SK-N-SH (cell line): ENCODE results near the gene PGAP2. TPM values are rescaled to one million over a fixed set of nuclear protein-coding genes. Genes with fewer than 3 reads are reported as not detected.

Source experiments
- CTCF ChIA-PET: fragments of 300-600, 350-600 bp; formaldehyde crosslinking; extraction: SDS; loops from one replicate; lab custom pipeline; 2021; lab: Yijun Ruan, JAX
- POLR2A ChIA-PET: fragments of 350-600 bp; sonication (Branson Sonifier 250); formaldehyde crosslinking; extraction: SDS; loops from one replicate; lab custom pipeline; 2020; ENCODE audit warnings: antibody characterized with exemption, inconsistent platforms; lab: Yijun Ruan, JAX
- DNase-seq: peaks from one replicate; pipeline ENCODE4 v3.0.0; 2012
- H2AFZ ChIP-seq: fragments of 200-600 bp; sonication (generic); 2 replicates; pipeline ENCODE4 v1.8.1; 2016; ENCODE audit warnings: antibody characterized with exemption, mild to moderate bottlenecking, low read depth
- H3F3A ChIP-seq: fragments of 200-600 bp; sonication (generic); replicated peaks from 2 replicates; pipeline ENCODE3; 2016; ENCODE audit warnings: antibody characterized with exemption, mild to moderate bottlenecking; ENCODE audit not compliant: insufficient read depth
- H3K27ac ChIP-seq, 2 experiments: fragments of 200-500 bp in 1 of 2; fragments of 200-600 bp in 1 of 2; sonication (Bioruptor generic) in 1 of 2; sonication (generic), shearing (Covaris generic) in 1 of 2; 2 replicates each; pipeline versions ENCODE4 v1.5.1 to v1.6.1; 2014 to 2016; ENCODE audit warnings: low read depth in 2 of 2, inconsistent platforms in 1 of 2, low read length in 1 of 2, mild to moderate bottlenecking in 1 of 2, mixed read lengths in 1 of 2
- H3K27me3 ChIP-seq: fragments of 200-600 bp; sonication (generic), shearing (Covaris generic); 2 replicates; pipeline ENCODE4 v1.6.1; 2016; ENCODE audit warnings: mixed run types; ENCODE audit not compliant: insufficient read depth
- H3K36me3 ChIP-seq, 2 experiments: fragments of 200-500 bp in 1 of 2; fragments of 200-600 bp in 1 of 2; sonication (Bioruptor generic) in 1 of 2; sonication (generic) in 1 of 2; replicated peaks in 1 of 2; 2 replicates each; pipeline versions ENCODE3 to v1.5.1; 2014 to 2016; ENCODE audit warnings: low read length in 1 of 2, mild to moderate bottlenecking in 1 of 2; ENCODE audit not compliant: insufficient read depth in 2 of 2, control insufficient read depth in 1 of 2
- H3K4me1 ChIP-seq, 2 experiments: fragments of 200-500 bp in 1 of 2; fragments of 200-600 bp in 1 of 2; sonication (Bioruptor generic) in 1 of 2; sonication (generic), shearing (Covaris generic) in 1 of 2; 2 replicates each; pipeline versions ENCODE4 v1.5.1 to v1.6.1; 2014 to 2016; ENCODE audit warnings: low read depth in 1 of 2, low read length in 1 of 2, mixed run types in 1 of 2; ENCODE audit not compliant: insufficient read depth in 2 of 2, control insufficient read depth in 1 of 2
- H3K4me2 ChIP-seq: fragments of 200-600 bp; sonication (generic), shearing (Covaris generic); 2 replicates; pipeline ENCODE4 v1.6.1; 2017; ENCODE audit warnings: mixed run types
- H3K4me3 ChIP-seq, 2 experiments: fragments of 200-500 bp in 1 of 2; fragments of 200-600 bp in 1 of 2; sonication (Bioruptor generic) in 1 of 2; sonication (generic), shearing (Covaris generic) in 1 of 2; 2 replicates each; pipeline versions ENCODE4 v1.5.1 to v1.8.1; 2014 to 2016; ENCODE audit warnings: low read depth in 2 of 2, inconsistent platforms in 1 of 2, low read length in 1 of 2, mild to moderate bottlenecking in 1 of 2, mixed read lengths in 1 of 2, moderate library complexity in 1 of 2
- H3K79me2 ChIP-seq: fragments of 200-600 bp; sonication (generic); 2 replicates; pipeline ENCODE4 v1.8.1; 2017; ENCODE audit warnings: mild to moderate bottlenecking; ENCODE audit not compliant: insufficient read depth
- H3K9ac ChIP-seq: fragments of 200-600 bp; sonication (generic); 2 replicates; pipeline ENCODE4 v1.6.1; 2017; ENCODE audit warnings: mixed run types
- H3K9me2 ChIP-seq: fragments of 200-600 bp; sonication (generic); 2 replicates; pipeline ENCODE4 v1.6.1; 2017; ENCODE audit warnings: mixed run types
- H3K9me3 ChIP-seq: fragments of 200-600 bp; sonication (generic); 2 replicates; pipeline ENCODE4 v1.6.1; 2017; ENCODE audit warnings: mixed run types, mild to moderate bottlenecking, moderate library complexity
- H4K20me1 ChIP-seq: fragments of 200-600 bp; sonication (generic); 2 replicates; pipeline ENCODE4 v1.6.1; 2017; ENCODE audit warnings: mild to moderate bottlenecking, mixed run types; ENCODE audit not compliant: insufficient read depth
- CHD2 ChIP-seq: fragments of 150-350 bp; IDR thresholded peaks from 2 replicates; pipeline ENCODE4 v1.6.1; 2018; ENCODE audit warnings: low read length; ENCODE audit not compliant: partially characterized antibody
- CTCF ChIP-seq: fragments of 200-600 bp; sonication (generic); IDR thresholded peaks from 2 replicates; pipeline ENCODE4 v1.6.1; 2017; ENCODE audit warnings: antibody characterized with exemption, mild to moderate bottlenecking, moderate library complexity
- ELF1 ChIP-seq: IDR thresholded peaks from 2 replicates; pipeline ENCODE4 v1.4.0; 2012
- EZH2phosphoT487 ChIP-seq: fragments of 200-600 bp; sonication (generic); IDR thresholded peaks from 2 replicates; pipeline ENCODE4 v1.6.1; 2017; ENCODE audit warnings: low read depth, mixed run types, mild to moderate bottlenecking, antibody characterized with exemption, moderate library complexity, borderline replicate concordance
- FOXM1 ChIP-seq: IDR thresholded peaks from 2 replicates; pipeline ENCODE4 v1.4.0; 2012; ENCODE audit warnings: low read depth, mild to moderate bottlenecking
- MEF2A ChIP-seq: IDR thresholded peaks from 2 replicates; pipeline ENCODE4 v1.4.0; 2012; ENCODE audit warnings: low read depth, borderline replicate concordance
- NFIC ChIP-seq: IDR thresholded peaks from 2 replicates; pipeline ENCODE4 v1.4.0; 2012; ENCODE audit warnings: borderline replicate concordance
- NRF1 ChIP-seq: IDR thresholded peaks from 2 replicates; pipeline ENCODE4 v1.6.1; 2012; ENCODE audit warnings: low read depth, mild to moderate bottlenecking, low read length
- POLR2AphosphoS5 ChIP-seq: IDR thresholded peaks from 2 replicates; pipeline ENCODE4 v1.6.1; 2012; ENCODE audit warnings: low read depth, low read length
- RFX5 ChIP-seq: IDR thresholded peaks from 2 replicates; pipeline ENCODE4 v1.6.1; 2012; ENCODE audit warnings: mild to moderate bottlenecking, improper control_type of control experiment, low read length
- SIN3A ChIP-seq: IDR thresholded peaks from 2 replicates; pipeline ENCODE4 v1.6.1; 2012; ENCODE audit warnings: low read depth, mild to moderate bottlenecking, low read length, moderate library complexity, borderline replicate concordance
- SMC3 ChIP-seq: IDR thresholded peaks from 2 replicates; pipeline ENCODE4 v1.6.1; 2012; ENCODE audit warnings: low read depth, low read length, improper control_type of control experiment
- USF1 ChIP-seq: IDR thresholded peaks from 2 replicates; pipeline ENCODE4 v1.4.0; 2012; ENCODE audit warnings: low read depth, borderline replicate concordance
- YY1 ChIP-seq: IDR thresholded peaks from 2 replicates; pipeline ENCODE4 v1.4.0; 2012; ENCODE audit warnings: low read depth, mild to moderate bottlenecking
- ZBTB33 ChIP-seq: IDR thresholded peaks from 2 replicates; pipeline ENCODE4 v1.4.0; 2012; ENCODE audit warnings: low read depth, borderline replicate concordance
- WGBS: methylation state at CpG from one replicate; pipeline ENCODE4 v1.1.6; 2017; ENCODE audit warnings: low lambda C conversion rate; 5-methylcytosine and 5-hydroxymethylcytosine counted together
- polyA plus RNA-seq, 3 experiments: library from polyadenylated mRNA; depleted of rRNA; stranded (reverse); fragments of >200 nt; gene quantifications; 2 replicates each; pipeline ENCODE4 v1.2.3, GENCODE V29; 2012

The PGAP2 gene
- polyA plus RNA-seq, 1 of the 3 experiments (the other 2 are of a cell fraction): 41.3 TPM

GRCh38 chr11:3799143-3799542 is 9.2 kb upstream of the PGAP2 start:
- Histone ChIP-seq H2AFZ (no peak overlapping the region), H3F3A (peaks cover 13% of the 10 kb centered on the region), H4K20me1 (peaks cover 25% of the 10 kb centered on the region), H3K27ac (no peak overlapping the region), H3K9me3 (no peaks in the 10 kb centered on the region), H3K4me2 (no peak overlapping the region), H3K9ac (no peak overlapping the region), H3K27me3 (no peaks in the 10 kb centered on the region), H3K4me1 (peaks cover 0 to 5% of the 10 kb centered on the region in 2 experiments; a peak in 2 of 4 replicates), H3K9me2 (no peaks in the 10 kb centered on the region), H3K79me2 (peaks cover 40% of the 10 kb centered on the region), H3K36me3 (peaks cover 0 to 2% of the 10 kb centered on the region in 2 experiments), H3K4me3 (no peak overlapping the region)
- whole genome bisulfite sequencing: 98% methylated on average over 9 of the region's 9 CpGs
- ChIA-PET CTCF (interaction anchor here (2.3 kb wide), 1 partner anchor 9 kb away, joined by 34 read pairs; the partner anchor contains the start of gene PGAP2), POLR2A (no interaction called here)
- no peak for DNase-seq
- TF ChIP-seq CHD2 (no peak), NFIC (no peak), SIN3A (no peak), ZBTB33 (no peak), FOXM1 (no peak)

GRCh38 chr11:3799873-3800272 is 8.5 kb upstream of the PGAP2 start:
- Histone ChIP-seq H3K4me1 (peaks cover 0 to 5% of the 10 kb centered on the region in 2 experiments; a peak in 2 of 4 replicates), H3K9me3 (no peaks in the 10 kb centered on the region), H3K9ac (no peak overlapping the region), H3F3A (peaks cover 20% of the 10 kb centered on the region), H4K20me1 (peaks cover 18% of the 10 kb centered on the region), H3K36me3 (no peaks in the 10 kb centered on the region), H3K79me2 (peaks cover 33% of the 10 kb centered on the region), H3K27ac (no peak overlapping the region), H3K9me2 (no peaks in the 10 kb centered on the region), H2AFZ (no peak overlapping the region), H3K4me2 (no peak overlapping the region), H3K27me3 (no peaks in the 10 kb centered on the region), H3K4me3 (no peak overlapping the region)
- no peak for TF ChIP-seq MEF2A
- no peak for TF ChIP-seq CTCF
- TF ChIP-seq USF1: no peak
- no peak for TF ChIP-seq EZH2phosphoT487
- TF ChIP-seq NRF1: no peak
- no peak for TF ChIP-seq FOXM1
- no peak for TF ChIP-seq ELF1
- no peak for TF ChIP-seq POLR2AphosphoS5
- TF ChIP-seq NFIC: no peak
- no peak for TF ChIP-seq YY1
- no peak for TF ChIP-seq RFX5
- no peak for TF ChIP-seq SMC3
- WGBS: 94% methylated on average over 4 of the region's 5 CpGs
- no peak for DNase-seq
- ChIA-PET CTCF (no interaction called here), POLR2A (no interaction called here)
